Activated naive CD4-positive, alpha-beta T cell treated with anti-CD3 and anti-CD28 coated beads, Interleukin-2, amount 50 U/mL, for 16 hours (primary cell): ENCODE measurements around the gene MBD3.

Experiments used
- DNase-seq: peaks from one replicate; pipeline ENCODE4 v3.0.0-alpha.2; 2020

Gene MBD3

DNA sequence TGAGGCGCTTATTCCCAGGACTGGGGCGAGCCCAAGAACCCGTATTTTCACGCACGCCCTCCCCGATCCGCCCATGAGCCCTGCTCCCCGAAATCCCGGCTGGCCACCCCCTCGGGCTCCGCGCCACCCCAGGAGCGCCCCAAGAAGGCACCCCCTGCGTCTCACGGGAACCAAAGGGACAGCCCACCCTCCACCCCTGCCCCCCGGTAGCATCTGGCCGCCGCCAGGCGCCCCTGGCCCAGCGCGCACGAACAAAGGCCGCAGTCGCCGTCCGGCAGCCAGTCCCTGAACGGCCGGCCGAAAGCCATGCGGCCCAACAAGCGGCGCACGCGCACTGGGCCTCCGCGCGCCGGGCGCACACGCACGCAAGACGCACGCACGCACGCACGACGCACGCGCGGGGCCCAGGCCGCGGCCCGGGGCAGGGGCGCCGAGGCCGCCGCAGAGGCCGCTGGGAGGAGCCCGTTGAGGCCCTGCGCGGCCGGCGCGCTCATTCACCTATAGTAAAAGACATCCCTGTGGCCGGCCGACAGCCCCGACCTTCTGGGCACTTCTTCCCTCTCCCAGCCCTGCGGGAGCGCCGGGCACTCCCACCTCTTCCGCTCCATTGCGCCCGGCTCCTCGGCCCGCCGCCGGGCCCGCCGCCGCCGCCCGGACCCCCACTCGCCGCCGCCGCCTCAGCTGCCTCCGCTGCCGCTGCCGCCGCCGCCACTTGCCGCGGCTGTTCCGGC, 476 bp downstream of the MBD3 start:
- peak; percentile 87 for DNase-seq

DNA sequence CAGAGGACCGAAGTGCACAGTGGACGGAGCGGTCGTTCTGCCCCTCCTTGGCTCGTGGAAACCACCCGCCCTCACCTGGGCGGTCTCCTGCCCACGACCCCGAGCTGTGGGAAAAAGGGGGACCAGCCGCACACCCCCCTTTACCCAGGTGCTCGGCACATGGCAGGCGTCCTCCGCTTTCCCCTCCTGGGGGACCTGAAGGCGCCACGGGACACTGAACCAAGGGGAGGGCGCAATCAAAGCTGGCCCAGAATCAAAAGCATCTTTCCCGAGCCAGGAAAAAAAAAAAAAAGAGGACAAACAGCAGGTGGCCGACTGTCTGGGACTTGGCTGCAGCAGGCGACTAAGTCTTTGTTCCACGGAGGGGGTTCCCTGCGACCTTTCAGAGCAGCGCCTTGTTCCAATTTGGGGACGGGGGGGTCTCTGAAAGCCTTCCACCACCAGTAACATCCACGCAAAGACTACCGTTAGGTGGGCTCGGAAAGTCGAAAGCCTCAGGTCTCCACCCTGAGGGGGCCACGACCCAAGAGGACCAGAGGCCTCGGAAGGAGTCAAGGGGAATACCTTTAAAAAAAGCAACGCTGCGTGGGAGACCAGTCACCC, 1.1 kb downstream of the MBD3 start:
- DNase-seq = no peak

DNA sequence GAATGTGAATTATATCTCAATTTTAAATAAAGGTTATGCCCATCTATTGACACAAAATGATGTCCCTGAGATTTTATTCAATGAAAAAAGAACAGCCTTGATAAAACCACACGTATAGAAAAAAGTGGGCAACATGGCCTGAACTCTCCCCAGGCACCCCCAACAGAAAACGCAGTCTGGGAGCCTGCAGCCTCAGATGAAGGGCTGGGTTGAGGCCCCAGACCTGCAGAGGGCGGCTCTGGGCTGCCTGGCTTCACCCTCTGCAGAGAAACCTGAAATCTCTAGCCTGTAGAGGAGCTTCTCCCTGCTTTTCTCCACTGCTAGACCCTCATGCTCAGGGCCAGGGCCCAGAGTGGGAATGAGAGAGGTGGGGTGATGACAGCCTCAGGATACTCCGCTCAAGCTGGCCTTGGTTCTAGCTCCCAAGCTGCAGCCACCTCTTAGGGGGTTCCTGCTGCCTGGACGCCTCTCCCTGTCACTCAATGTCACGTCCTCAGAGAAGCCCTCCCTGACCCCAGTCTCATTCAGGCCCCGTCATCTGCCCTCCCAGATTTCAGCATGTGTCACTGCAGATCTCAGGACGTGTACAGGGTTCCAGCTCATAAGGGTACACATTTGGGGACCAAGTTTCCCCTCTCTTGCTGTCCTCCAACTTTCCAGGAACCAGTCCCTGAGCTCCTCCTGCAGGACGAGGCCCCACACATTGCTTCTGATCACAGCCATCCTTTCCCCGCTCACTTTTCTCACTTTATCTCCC, 1.8 kb downstream of the MBD3 start:
- peak; percentile 47 for DNase-seq

- no peak for DNase-seq
Observed at GRCh38 chr19:1587872-1588271, 4.8 kb downstream of the MBD3 start.

DNA sequence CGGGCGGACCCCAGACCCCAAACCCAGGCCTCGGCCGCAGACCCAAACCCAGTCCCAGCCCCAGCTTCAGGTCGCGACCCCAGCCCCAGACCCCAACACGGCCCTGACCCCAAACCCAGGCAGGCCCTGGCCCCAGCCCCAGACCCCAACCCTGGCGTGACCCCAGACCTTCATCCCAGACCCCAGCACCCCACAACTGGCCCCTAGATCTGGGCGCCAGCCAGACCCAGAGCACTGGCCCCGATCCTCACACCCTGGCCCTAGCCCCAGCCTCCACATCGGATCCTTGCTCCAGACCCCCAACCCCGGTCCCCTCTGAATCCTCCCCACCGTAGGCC, 7.5 kb downstream of the MBD3 start:
- DNase-seq = no peak

DNA sequence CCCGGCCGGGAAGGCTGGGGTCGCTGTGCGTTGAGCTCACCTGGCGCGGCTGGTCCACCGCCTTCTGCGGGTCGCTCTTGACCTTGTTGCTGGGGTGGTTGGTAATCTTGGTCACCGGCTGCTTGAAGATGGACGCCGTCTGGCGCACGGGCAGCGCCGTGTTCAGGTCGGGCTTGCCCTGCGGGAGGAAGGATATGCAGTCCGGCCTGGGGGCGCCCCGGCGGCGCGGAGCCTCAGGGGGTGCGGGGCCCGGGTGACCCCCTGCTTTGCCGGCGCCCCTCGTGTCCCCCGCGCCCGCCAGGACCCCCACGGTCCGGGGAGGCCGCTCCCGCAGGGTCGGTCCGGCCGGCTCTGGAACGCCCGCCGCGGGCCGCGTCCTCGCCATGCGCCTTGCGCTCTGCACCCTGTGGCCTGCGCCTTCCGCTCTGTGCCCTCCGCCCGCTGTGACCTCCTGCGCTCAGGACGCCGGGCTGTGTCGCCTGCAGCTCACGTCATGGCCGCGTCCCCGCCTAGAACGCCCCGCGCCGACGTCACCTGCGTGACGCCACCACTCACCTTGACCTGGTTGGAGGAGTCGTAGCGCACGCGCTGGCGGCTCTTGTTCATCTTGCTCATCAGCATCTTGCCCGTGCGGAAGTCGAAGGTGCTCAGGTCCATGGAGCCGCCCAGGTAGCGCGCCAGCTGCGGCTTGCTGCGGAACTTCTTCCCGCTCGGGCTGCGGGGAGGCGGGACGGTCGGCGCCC, 8.0 kb downstream of the MBD3 start:
- DNase-seq = no peak

DNA sequence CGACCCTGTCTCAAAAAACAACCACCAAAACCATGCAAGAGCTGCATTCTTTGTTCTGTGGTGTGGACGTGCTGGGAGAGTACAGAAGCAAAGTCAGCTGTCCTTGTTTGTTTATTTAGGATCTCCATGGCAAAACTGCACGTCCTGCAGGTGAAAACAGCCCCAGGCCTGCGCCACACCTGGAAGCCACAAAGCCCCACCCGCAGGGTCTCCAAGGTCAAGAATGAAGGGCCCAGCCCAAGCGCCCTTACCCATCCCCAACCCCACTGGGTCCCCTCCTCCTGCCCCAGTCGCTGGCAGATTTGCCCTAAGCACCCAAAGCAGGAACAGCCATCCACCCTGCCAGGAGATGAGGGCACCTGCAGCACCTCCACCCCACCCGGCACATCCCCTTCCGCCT, 10.5 kb downstream of the MBD3 start:
- no peak for DNase-seq

GRCh38 chr19:1580957-1581356, 11.7 kb downstream of the MBD3 start:
- no peak for DNase-seq

DNA sequence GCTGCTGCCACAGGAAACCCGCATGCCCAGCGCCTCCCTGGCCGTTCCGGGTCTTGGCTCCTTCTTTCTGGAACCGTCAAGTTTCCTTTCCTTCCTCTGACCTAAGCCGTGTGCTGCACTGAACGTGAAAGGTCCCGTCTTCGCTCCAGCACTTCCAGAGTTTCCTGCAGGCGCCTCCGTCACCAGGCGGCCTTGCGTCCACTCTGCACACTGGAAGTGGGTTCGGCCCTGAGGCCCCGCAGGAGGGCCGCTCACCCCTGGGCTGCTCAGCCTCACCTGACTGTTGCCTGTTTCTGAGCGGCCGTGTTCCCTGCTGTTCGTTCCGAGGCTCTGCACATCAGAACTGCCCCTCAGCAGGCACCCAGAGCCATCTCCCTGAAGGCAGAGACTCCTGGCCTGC, 12.3 kb downstream of the MBD3 start:
- DNase-seq = no peak

GRCh38 chr19:1579222-1579621, 13.4 kb downstream of the MBD3 start:
- no peak for DNase-seq

- no peak for DNase-seq
Observed at GRCh38 chr19:1577929-1578618, 14.6 kb downstream of the MBD3 start.

GRCh38 chr19:1577090-1577928, 15.4 kb downstream of the MBD3 start:
- no peak for DNase-seq

DNA sequence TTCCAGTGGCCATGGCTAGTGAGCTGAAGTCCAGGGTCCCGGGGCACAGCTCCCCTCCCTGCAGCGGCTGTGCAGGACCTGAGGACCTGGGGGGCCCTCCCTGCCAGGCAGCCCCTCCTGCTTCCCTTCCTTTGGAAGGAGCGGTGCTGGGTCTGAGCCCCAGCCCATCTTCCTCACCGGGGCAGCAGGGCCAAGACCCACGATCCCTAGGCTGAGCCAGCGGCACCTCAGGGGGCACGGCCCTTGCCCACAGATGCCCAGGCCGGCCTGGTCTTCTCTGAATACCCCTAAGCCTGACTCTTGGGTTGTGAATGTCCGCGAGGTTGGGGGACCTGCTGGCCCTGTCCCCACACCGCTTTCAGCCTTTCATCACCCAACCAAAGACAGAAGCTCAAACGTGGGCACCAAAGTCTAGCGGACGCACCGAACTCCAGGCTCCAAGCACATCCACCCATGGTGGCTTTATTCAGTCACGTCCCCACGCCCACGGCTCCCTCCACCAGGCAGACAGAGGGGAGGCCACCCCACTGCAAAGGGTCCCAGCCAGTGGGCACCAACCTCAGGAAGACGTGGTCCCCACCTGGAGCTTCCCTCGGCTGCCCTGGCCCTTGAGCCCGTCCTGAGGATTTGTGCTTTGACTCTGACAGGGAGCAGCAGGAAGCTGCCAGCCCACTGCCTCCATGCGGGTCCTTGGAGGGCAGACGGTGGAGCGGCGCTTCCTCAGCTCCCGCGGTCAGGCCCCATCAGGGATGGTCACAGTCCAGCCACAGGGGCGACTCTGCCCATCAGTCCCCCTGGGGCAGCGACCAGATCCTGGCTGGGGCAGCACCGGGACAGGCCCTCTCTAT, 16.2 kb downstream of the MBD3 start:
- no peak for DNase-seq

GRCh38 chr19:1575323-1576241, 17.1 kb downstream of the MBD3 start:
- no peak for DNase-seq

- DNase-seq = no peak
Observed at GRCh38 chr19:1574354-1575136, 18.1 kb downstream of the MBD3 start.

GRCh38 chr19:1572795-1573194, 19.9 kb downstream of the MBD3 start:
- no peak for DNase-seq

DNA sequence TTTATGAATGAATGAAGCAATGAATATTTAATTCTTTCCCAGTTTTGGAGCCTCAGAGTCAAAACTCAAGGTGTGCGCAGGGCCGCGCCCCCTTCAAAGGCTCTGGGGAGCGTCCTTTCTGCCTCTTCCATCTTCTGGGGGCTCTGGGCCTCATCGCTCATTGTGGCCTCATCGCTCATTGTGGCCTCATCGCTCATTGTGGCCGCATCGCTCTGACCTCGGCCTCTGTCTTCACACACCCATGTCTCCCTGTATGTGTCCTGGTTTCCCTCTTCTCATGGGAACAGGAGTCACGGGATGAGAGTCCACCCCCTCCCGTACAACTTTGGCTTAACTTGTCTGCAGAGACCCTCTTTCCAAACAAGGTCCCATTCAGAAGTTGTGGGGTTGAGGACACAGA, 21.3 kb downstream of the MBD3 start:
- DNase-seq = no peak

- no peak for DNase-seq
Observed at GRCh38 chr19:1570836-1571235, 21.8 kb downstream of the MBD3 start.

DNA sequence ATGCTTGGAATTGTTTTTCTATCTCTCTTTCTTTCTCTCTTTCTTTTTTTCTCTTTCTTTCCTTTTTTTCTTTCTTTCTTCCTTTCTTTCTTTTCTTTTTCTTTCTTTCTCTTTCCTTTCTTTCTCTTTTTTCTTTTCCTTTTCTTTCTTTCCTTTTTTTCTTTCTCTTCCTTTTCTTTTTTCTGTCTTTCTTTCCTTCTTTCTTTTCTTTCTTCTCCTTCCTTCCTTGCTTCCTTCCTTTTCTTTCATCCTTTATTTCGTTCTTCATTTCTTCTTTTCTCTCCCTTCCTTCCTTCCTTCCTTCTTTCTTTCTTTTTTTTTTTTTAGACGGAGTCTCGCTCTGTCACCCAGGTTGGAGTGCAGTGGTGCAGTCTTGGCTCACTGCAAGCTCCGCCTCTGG, 22.7 kb downstream of the MBD3 start:
- no peak for DNase-seq
